Testis (tissue), 3 donors: ENCODE data around the gene DNMT3L. TPM values are rescaled to one million over a fixed set of nuclear protein-coding genes. Genes with fewer than 3 reads are reported as not detected.

Source experiments
- DNase-seq: peaks from one replicate; pipeline ENCODE4 v3.0.0-alpha.2; 2019
- H3K27ac ChIP-seq, 2 donors: fragments of 200-600 bp; sonication (generic); one replicate each; pipeline ENCODE4 v1.5.1; 2019
- H3K27me3 ChIP-seq: fragments of 200-600 bp; sonication (generic); one replicate; pipeline ENCODE4 v1.5.1; 2019
- H3K36me3 ChIP-seq: fragments of 200-600 bp; sonication (generic); one replicate; pipeline ENCODE4 v1.5.1; 2017; ENCODE audit warnings: low read depth; ENCODE audit errors: missing control alignments
- H3K4me1 ChIP-seq: fragments of 200-600 bp; sonication (generic); one replicate; pipeline ENCODE4 v1.5.1; 2019
- H3K4me3 ChIP-seq, 2 donors: fragments of 200-600 bp; sonication (generic); one replicate each; pipeline ENCODE4 v1.5.1; 2017 to 2019
- H3K9me3 ChIP-seq: fragments of 200-600 bp; sonication (generic); one replicate; pipeline ENCODE4 v1.5.1; 2017
- CTCF ChIP-seq, 3 experiments: fragments of 450-650 bp in 2 of 3; fragments of 200-600 bp in 1 of 3; sonication (generic) in 1 of 3; IDR thresholded peaks; one replicate each; pipeline ENCODE4 v1.5.1; 2016 to 2019; ENCODE audit warnings: antibody characterized with exemption in 3 of 3, mild to moderate bottlenecking in 2 of 3, moderate library complexity in 1 of 3
- POLR2A ChIP-seq: fragments of 450-650 bp; IDR thresholded peaks from one replicate; pipeline ENCODE4 v1.6.1; 2017; ENCODE audit warnings: antibody characterized with exemption, mild to moderate bottlenecking, moderate library complexity
- WGBS, 2 donors: methylation state at CpG; one replicate each; pipeline ENCODE4 v1.1.5; 2018; 5-methylcytosine and 5-hydroxymethylcytosine counted together
- intact Hi-C: fragments of 100-400 bp; cut with DNase I; formaldehyde crosslinking; loops from one replicate; pipeline ENCODE4 v1.15.1; 2023; ENCODE audit warnings: low total_unique reads
- polyA plus RNA-seq: library from polyadenylated mRNA; stranded (reverse); fragments of 350-450 nt; fragmentation: Illumina TruSeq; extraction: RNeasy Lipid Tissue Mini Kit (QIAGEN cat#74804); gene quantifications from one replicate; pipeline ENCODE4 v1.2.3, GENCODE V29; 2014; ENCODE audit warnings: low read depth, low replicate concordance; ENCODE audit not compliant: insufficient read depth
- total RNA-seq, 2 donors: library from RNA; depleted of rRNA; stranded (reverse); fragments of >200 nt; gene quantifications; one replicate each; pipeline ENCODE4 v1.2.3, GENCODE V29; 2016

The DNMT3L gene
- total and polyA plus RNA-seq, 3 donors from 2014 or later, result 0.24 to 0.87 (median 0.71) TPM

- intact Hi-C loops, result no loop called here
- 94 to 100% methylated on average over 7 to 23 of the region's 23 CpGs for WGBS, 2 donors
- H3K4me3 ChIP-seq, result no peak overlapping the region
- TF ChIP-seq POLR2A (no peak), CTCF (IDR thresholded peaks at IDR 0.05) (no peak)
- H3K9me3 ChIP-seq, result no peaks in the 10 kb centered on the region
- H3K27me3 ChIP-seq, result no peaks in the 10 kb centered on the region
- no peak overlapping the region for H3K27ac ChIP-seq
- no peak for DNase-seq
- H3K4me1 ChIP-seq, result peaks cover 4% of the 10 kb centered on the region
- no peaks in the 10 kb centered on the region for H3K36me3 ChIP-seq
These were observed 26.8 kb upstream of the DNMT3L start for GRCh38 chr21:44288251-44289110.

GRCh38 chr21:44286716-44287632, 25.3 kb upstream of the DNMT3L start:
- Histone ChIP-seq H3K4me1 (peaks cover 4% of the 10 kb centered on the region), H3K27ac (no peak overlapping the region), H3K9me3 (no peaks in the 10 kb centered on the region), H3K36me3 (no peaks in the 10 kb centered on the region), H3K4me3 (no peak overlapping the region), H3K27me3 (no peaks in the 10 kb centered on the region)
- intact Hi-C loops, result no loop called here
- TF ChIP-seq POLR2A (no peak), CTCF (IDR thresholded peaks at IDR 0.05) (no peak)
- DNase-seq, result no peak
- WGBS, 2 donors, result 71 to 78% methylated on average over 12 to 31 of the region's 31 CpGs

- H3K4me3 ChIP-seq, result peak overlapping the region in 1 of 2 donors; percentile 43
- WGBS, 2 donors, result 60 to 80% methylated on average over 4 to 19 of the region's 21 CpGs
- no peaks in the 10 kb centered on the region for H3K27me3 ChIP-seq
These were observed 24.5 kb upstream of the DNMT3L start for GRCh38 chr21:44286086-44286715.

More at GRCh38 chr21:44286086-44286715, 24.5 kb upstream of the DNMT3L start:
- DNase-seq, result no peak
- Histone ChIP-seq H3K36me3 (no peaks in the 10 kb centered on the region), H3K4me1 (peaks cover 4% of the 10 kb centered on the region), H3K9me3 (no peaks in the 10 kb centered on the region), H3K27ac (no peak overlapping the region)
- TF ChIP-seq POLR2A (no peak), CTCF (IDR thresholded peaks at IDR 0.05) (no peak)
- intact Hi-C loops, result no loop called here
